ENCODE measurements around the gene ALOX15B.
A peak's percentile ranks its signal among the peaks of the same experiment; 100 is the strongest.

ALOX15B gene

DNA sequence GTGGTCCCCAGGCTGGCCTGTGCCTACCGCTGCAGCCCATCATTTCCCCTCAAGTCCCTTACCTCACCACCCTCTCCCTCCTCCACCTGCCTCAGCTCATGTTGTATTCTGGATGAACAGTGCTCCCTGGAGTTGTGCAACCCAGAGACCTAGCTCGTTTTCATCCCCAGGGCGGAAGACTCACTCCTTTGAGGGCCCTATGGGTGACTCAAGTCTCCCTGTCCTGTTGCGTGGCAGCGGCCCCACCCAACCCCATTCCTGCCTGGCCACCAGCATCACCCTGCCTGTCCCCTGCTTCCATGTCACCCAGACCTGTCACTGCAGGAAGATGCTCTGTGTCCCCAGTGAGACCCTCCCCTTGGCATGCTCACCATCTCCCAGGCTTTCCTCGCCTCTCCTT, 45.4 kb downstream of the ALOX15B start:
- DNase-seq, result no peak

DNA sequence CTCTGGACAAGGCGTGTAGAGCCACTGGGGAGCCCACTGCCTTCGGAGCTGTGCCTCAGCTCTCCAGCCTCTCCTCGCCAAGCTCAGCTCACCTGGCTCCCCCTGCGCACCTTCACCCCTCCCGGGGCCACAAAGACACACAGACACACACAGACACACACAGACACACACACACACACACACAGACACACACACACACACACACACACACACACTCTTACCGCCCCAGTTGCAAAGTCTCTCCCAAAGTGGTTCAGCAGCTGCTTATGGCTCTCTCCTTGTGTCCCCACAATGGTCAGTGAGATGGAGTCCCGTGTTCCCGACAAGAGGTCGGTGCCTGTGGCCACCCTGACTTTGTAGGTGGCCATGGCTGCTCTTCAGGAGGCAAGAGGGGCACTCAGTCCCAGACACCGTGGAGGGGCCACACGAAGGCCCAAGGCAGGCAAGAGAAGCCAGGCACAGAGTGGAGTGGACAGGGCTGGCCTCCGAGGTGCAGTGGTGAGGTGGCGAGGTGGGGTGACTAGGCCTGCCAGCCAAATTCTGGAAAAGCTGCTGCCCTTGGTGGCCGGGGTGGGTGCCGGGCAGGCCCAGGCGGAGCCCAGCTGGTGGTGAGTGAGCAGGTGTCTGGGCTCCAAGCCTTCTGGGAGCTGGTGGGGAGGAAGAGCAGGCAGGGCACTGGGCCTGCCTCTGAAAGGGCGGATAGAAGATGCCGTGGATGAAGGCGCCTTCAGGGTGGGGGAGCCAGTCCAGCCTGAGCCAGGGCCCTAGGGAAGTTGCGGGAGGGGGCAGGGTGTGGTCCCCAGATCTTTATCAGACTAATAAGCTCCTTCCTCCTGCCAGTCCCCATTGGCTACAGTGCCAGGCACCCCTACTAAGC, 48.5 kb downstream of the ALOX15B start, which contains the start of gene ALOX12B:
Gene ALOX12B, minus strand, starts transcription at position 642 of the 877 bp plus-strand sequence. Its CDS starts 274 bp downstream, at position 368.
- peak in 1 of 2 experiments; percentile 44 for DNase-seq

DNA sequence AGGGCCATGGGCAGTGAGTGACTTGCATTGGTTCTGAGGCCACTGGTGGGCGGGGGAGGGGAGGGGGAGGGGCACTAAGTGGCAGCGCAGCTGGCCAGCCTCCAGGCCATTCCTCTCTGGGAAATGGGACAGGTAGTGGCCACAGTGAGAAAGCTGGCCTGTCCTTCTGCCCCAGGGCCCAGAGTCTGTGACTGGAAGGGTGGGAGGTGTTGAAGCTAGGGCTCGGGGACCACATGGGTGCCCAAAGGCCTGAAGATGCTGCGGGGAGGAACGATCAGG, 49.0 kb downstream of the ALOX15B start:
- peak in 1 of 2 experiments; percentile 42 for DNase-seq

DNA sequence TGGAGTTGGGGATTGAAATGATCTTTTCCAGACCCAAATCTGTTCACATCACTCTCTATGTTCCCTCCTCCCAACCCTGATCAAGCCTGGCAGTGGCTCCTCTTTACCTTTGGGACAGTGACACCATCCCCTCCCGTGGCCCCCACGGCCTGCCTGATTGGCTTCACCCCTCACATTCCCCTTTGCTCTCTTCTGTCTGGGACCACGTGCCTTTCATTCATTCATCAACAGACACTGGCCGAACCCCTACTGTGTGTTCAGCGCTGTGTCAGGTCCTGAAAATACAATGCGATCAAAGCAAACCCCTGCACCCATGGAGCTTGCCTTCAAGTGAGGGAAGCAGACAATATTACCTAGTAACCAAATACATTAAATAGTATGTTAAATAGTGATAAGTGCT, 50.9 kb downstream of the ALOX15B start:
- no peak for DNase-seq

DNA sequence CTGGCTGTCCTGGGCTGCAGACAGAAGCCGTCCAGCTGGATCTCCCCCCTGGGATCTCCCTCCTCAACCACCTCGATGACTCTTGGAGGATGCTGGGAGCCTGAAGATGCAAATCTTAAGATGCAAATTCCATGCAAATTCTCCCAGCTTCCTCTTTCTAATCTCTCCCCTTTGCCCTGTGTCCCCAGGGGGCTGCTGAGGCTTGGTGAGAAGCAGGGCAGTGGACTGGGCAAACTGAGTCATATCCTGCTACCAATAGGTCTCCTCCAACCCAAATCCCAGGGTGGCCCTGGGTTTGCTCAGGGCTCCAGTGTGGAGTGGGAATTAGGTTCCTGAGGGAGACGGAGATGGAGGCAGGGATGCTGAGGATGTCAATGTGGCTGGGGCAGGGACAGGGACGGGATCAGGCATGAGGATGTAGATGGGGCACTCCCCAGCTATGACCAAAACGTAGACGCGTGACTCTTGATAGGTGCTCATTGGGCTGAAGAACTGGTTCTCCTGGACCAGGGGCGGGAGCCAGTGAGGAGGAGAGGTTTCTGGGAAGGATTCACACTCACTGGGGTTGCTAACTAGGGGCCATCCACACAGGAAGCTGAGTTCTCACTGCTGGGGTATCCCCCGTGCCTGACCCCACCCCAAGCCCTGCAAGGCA, 52.3 kb downstream of the ALOX15B start:
- DNase-seq, result peak; percentile 86 to 92

DNA sequence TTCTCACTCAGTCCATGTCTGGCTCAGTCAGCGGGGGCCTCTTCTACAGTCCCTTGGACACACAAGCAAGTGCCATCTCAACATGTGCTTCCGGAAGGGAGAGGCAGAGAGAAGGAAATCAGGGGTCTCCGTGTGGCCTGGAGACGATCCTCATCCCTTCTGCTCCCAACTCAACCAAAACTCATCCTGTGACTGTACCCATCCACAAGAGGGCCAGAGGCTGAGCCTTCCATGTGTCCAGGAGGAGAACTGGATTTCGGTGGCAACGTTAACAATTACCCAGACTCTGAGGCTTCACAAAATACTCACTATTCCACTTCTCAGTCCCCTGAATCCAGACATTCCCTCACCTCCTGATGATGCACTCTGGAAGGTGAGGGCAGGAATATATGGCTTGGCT, 56.5 kb downstream of the ALOX15B start:
- DNase-seq, result no peak

DNA sequence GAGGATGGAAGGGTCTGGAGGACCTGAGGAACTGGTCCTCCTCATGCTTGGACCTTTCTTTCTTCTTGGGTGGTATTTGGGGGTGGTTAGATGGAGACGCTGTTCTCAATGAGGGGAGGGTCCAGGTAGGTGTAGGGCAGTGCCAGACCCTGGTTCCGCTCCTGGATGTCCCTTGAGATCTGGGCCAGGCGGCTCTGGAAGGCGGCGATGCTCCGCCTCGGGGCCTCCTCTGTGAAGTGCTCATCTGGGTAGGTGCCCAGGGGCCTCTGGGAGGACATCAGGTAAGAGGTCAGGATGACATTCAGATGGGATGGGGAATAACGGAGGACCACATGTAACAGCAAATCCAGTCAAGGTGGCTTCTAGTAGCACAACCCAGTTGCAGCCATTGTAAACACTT, 57.7 kb downstream of the ALOX15B start:
- DNase-seq, result no peak
